Stomach (tissue), 9 donors: ENCODE measurements around the gene ALDH7A1. TPM values are rescaled to one million over a fixed set of nuclear protein-coding genes. Genes with fewer than 3 reads are reported as not detected.

Experiments used
- DNase-seq, 2 donors: peaks; one replicate each; pipeline versions ENCODE4 v3.0.0 to v3.0.0-alpha.2; 2013 to 2019
- H3K27ac ChIP-seq, 5 donors: fragments of 200-600 bp in 4 of 5; sonication (generic) in 4 of 5; one replicate each; pipeline ENCODE4 v1.5.1; 2013 to 2019; ENCODE audit warnings: mild to moderate bottlenecking in 1 of 5, moderate library complexity in 1 of 5
- H3K27me3 ChIP-seq, 3 donors: fragments of 200-600 bp; sonication (generic); one replicate each; pipeline ENCODE4 v1.5.1; 2017 to 2019; ENCODE audit warnings: mixed run types in 1 of 3
- H3K36me3 ChIP-seq, 4 donors: fragments of 200-600 bp; sonication (generic); 1 replicate in 3 of 4; 2 replicates in 1 of 4; pipeline ENCODE4 v1.5.1; 2016 to 2019
- H3K4me1 ChIP-seq, 4 donors: fragments of 200-600 bp; sonication (generic); one replicate each; pipeline ENCODE4 v1.5.1; 2016 to 2019
- H3K4me3 ChIP-seq, 4 donors: fragments of 200-600 bp; sonication (generic) in 3 of 4; one replicate each; pipeline ENCODE4 v1.5.1; 2016 to 2019; ENCODE audit warnings: mild to moderate bottlenecking in 1 of 4
- H3K9me3 ChIP-seq, 4 donors: fragments of 200-600 bp; sonication (generic); one replicate each; pipeline ENCODE4 v1.5.1; 2016 to 2019
- EP300 ChIP-seq: sonication (generic); formaldehyde crosslinking; IDR thresholded peaks from one replicate; pipeline ENCODE4 v1.6.1; 2017; ENCODE audit warnings: antibody characterized with exemption
- POLR2A ChIP-seq, 4 donors: fragments of 450-650 bp; IDR thresholded peaks; one replicate each; pipeline ENCODE4 v1.6.1; 2016; ENCODE audit warnings: antibody characterized with exemption in 4 of 4, control low read depth in 2 of 4, mild to moderate bottlenecking in 1 of 4, moderate library complexity in 1 of 4
- POLR2AphosphoS5 ChIP-seq, 3 donors: sonication (generic); formaldehyde crosslinking; IDR thresholded peaks; one replicate each; pipeline ENCODE4 v1.6.1; 2016; ENCODE audit warnings: antibody characterized with exemption in 3 of 3
- WGBS, 5 donors: extraction: QIAGEN DNeasy Blood & Tissue Kit in 3 of 5; methylation state at CpG; one replicate each; pipeline versions ENCODE4 v1.1.5 to v1.1.7; 2013 to 2018; 5-methylcytosine and 5-hydroxymethylcytosine counted together
- intact Hi-C: fragments of 100-400 bp; cut with DNase I; formaldehyde crosslinking; loops from one replicate; pipeline ENCODE4 v1.15.1; 2023; ENCODE audit warnings: low total_unique reads
- polyA plus RNA-seq, 3 donors: library from polyadenylated mRNA; stranded (reverse); fragments of 200-250 nt; gene quantifications; one replicate each; pipeline ENCODE4 v1.2.3, GENCODE V29; 2013
- total RNA-seq, 5 donors: library from RNA; depleted of rRNA; stranded (reverse); fragments of >200 nt; gene quantifications; one replicate each; pipeline versions ENCODE4 v1.1.0 to v1.2.3, GENCODE V29; 2014 to 2016
- TF ChIP-seq, protein P1 (sequence below), 7 experiments: fragments of 450-650 bp in 4 of 7; fragments of 200-600 bp in 3 of 7; sonication (generic) in 3 of 7; IDR thresholded peaks; one replicate each; pipeline ENCODE4 v1.5.1; 2016 to 2019; ENCODE audit warnings: antibody characterized with exemption in 7 of 7, control low read depth in 2 of 7, mild to moderate bottlenecking in 1 of 7
- donor health status: healthy with polysubstance abuse.
- donor health status: Bipolar disorder and iron deficiency.
- donor health status: healthy.

ALDH7A1 gene
- total and polyA plus RNA-seq, 8 donors = 4.9 to 55.6 (median 32.6) TPM

DNA sequence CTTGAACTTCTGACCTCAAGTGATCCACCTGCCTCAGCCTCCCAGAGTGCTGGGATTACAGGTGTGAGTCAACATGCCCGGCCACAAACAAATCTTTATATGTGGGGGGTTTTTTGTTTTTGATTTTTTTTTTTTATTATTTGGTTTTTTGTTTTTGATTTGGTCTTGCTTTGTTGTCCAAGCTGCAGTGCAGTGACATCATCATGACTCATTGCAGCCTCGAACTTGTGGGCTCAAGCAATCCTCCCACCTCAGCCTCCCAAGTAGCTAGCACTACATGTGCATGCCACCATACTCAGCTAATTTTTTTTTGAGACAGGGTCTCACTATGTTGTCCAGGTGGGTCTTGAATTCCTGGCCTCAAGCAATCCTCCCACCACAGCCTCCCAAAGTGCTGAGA is 42.4 kb downstream of the ALDH7A1 start:
- no peak overlapping the region for H3K27ac ChIP-seq

DNA sequence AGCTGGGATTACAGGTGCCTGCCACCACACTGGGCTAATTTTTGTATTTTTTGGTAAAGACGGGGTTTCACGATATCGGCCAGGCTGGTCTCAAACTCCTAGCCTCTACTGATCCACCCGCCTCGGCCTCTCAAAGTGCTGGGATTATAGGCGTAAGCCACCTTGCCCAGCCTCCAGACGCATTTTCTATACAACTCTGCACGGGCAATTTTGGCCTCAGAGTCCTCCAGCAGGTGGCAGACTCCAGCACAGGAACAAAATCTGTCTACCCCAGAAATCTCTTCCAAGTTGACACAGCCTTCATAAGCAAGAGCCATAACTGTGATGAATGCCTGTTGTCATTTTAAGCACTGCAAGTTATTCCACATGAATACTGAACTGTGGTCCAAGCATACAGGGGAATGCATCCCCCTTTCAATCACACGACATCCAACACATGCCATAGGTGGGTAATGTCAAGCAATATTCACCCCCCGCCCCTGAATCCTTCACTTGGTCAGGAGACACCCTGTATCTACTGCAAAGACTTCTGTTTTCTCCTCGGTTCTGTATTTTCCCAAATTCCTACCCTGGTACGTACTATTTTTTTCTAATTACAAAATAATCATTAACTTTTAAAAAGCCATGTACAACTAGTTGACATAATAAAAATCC is 50.8 kb downstream of the ALDH7A1 start:
- peak; percentile 40 to 59 for DNase-seq
- TF ChIP-seq EP300 (no peak), POLR2A (IDR thresholded peaks at IDR 0.05) (no peak), POLR2AphosphoS5 (IDR thresholded peaks at IDR 0.05) (no peak)
- TF ChIP-seq, protein P1, sequence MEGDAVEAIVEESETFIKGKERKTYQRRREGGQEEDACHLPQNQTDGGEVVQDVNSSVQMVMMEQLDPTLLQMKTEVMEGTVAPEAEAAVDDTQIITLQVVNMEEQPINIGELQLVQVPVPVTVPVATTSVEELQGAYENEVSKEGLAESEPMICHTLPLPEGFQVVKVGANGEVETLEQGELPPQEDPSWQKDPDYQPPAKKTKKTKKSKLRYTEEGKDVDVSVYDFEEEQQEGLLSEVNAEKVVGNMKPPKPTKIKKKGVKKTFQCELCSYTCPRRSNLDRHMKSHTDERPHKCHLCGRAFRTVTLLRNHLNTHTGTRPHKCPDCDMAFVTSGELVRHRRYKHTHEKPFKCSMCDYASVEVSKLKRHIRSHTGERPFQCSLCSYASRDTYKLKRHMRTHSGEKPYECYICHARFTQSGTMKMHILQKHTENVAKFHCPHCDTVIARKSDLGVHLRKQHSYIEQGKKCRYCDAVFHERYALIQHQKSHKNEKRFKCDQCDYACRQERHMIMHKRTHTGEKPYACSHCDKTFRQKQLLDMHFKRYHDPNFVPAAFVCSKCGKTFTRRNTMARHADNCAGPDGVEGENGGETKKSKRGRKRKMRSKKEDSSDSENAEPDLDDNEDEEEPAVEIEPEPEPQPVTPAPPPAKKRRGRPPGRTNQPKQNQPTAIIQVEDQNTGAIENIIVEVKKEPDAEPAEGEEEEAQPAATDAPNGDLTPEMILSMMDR (IDR thresholded peaks at IDR 0.05) = peak in 4 of 7 experiments; percentile 16 to 35 (median 30)
- H3K4me1 ChIP-seq = peaks cover 0 to 2% (median under 1%) of the 10 kb centered on the region in 4 donors

More for the DNA sequence above, 42.4 kb downstream of the ALDH7A1 start:
- 87 to 100% (median 93%) methylated on average over 2 of the region's 2 CpGs for WGBS, 5 donors
- Histone ChIP-seq H3K9me3 (no peaks in the 10 kb centered on the region), H3K27me3 (no peaks in the 10 kb centered on the region), H3K36me3 (peaks cover 36 to 99% (median 89%) of the 10 kb centered on the region in 4 donors), H3K4me3 (no peak overlapping the region), H3K4me1 (no peaks in the 10 kb centered on the region)
- no peak for DNase-seq
- intact Hi-C loops = no loop called here
- TF ChIP-seq, protein P1 (IDR thresholded peaks at IDR 0.05) = no peak
- no peak for TF ChIP-seq POLR2AphosphoS5 (IDR thresholded peaks at IDR 0.05)
- TF ChIP-seq POLR2A (IDR thresholded peaks at IDR 0.05) = no peak
- TF ChIP-seq EP300 = no peak

DNA sequence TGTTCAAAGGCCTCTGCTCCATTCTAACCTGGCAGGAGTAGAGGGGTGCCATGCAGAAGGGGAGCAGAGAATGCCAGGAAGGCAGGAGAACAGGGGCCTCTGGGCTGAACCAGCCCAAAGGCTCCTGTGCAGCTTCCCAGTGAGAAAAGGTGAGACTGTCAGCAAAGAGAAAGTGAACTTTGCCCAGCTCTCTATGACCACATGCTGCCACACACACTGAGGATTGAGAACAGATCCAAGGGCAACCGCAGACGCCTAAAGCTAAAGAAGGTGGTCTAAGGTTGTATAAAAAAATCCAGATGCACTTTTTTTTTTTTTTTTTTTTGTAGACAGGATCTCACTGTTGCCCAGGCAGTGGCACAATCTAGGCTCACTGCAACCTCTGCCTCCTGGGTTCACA is 51.4 kb downstream of the ALDH7A1 start:
- Histone ChIP-seq H3K4me3 (no peak overlapping the region), H3K27me3 (no peaks in the 10 kb centered on the region), H3K36me3 (peaks cover 0 to 45% (median 44%) of the 10 kb centered on the region in 4 donors), H3K4me1 (peaks cover 0 to 8% (median 5%) of the 10 kb centered on the region in 4 donors), H3K9me3 (no peaks in the 10 kb centered on the region), H3K27ac (no peak overlapping the region)
- no peak for TF ChIP-seq POLR2AphosphoS5 (IDR thresholded peaks at IDR 0.05)
- TF ChIP-seq, protein P1 (IDR thresholded peaks at IDR 0.05) = no peak
- no peak for TF ChIP-seq EP300
- intact Hi-C loops = no loop called here
- 52 to 84% (median 58%) methylated on average over 2 of the region's 2 CpGs for WGBS, 5 donors
- DNase-seq = peak in 1 of 2 donors; percentile 78

More for the DNA sequence above, 50.8 kb downstream of the ALDH7A1 start:
- Histone ChIP-seq H3K27ac (no peak overlapping the region), H3K4me3 (no peak overlapping the region), H3K27me3 (no peaks in the 10 kb centered on the region), H3K9me3 (no peaks in the 10 kb centered on the region), H3K36me3 (peaks cover 3 to 51% (median 50%) of the 10 kb centered on the region in 4 donors)
- intact Hi-C loops = no loop called here
- WGBS, 5 donors = 74 to 83% (median 77%) methylated on average over 11 to 12 of the region's 12 CpGs

DNA sequence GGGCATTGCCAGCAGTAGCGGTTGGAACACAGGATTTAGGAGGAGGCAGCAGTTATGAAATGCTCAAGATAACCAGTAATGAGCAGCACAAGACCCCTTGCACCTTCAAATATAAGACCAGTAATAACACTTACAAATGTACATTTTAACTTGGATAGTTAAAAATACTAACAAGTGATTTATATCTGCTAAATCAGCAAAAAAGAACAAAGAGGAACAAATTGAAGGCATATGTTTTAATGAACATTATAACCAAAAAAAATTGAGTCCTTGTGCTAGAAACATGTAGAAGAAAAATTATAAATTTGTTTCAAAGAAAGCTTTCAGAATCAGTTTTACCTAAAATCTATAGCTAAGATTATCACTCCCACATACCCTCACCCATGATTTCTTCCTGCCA is 52.0 kb downstream of the ALDH7A1 start:
- Histone ChIP-seq H3K27ac (no peak overlapping the region), H3K4me3 (no peak overlapping the region), H3K27me3 (no peaks in the 10 kb centered on the region), H3K4me1 (peaks cover 0 to 9% (median 6%) of the 10 kb centered on the region in 4 donors), H3K36me3 (peaks cover 0 to 39% (median 38%) of the 10 kb centered on the region in 4 donors), H3K9me3 (no peaks in the 10 kb centered on the region)
- TF ChIP-seq EP300 (no peak), POLR2A (IDR thresholded peaks at IDR 0.05) (no peak), POLR2AphosphoS5 (IDR thresholded peaks at IDR 0.05) (no peak)
- TF ChIP-seq, protein P1 (IDR thresholded peaks at IDR 0.05) = no peak
- 85 to 94% (median 88%) methylated on average over 1 of the region's 1 CpG for WGBS, 5 donors
- intact Hi-C loops = no loop called here
- DNase-seq = no peak
